Sigmoid colon (tissue), 7 donors: ENCODE data around the gene GPD1L. TPM values are rescaled to one million over a fixed set of nuclear protein-coding genes. Genes with fewer than 3 reads are reported as not detected.

Source experiments
- DNase-seq: peaks from one replicate; pipeline ENCODE4 v3.0.0-alpha.2; 2019
- H3K27ac ChIP-seq, 4 donors: fragments of 200-600 bp; sonication (generic); one replicate each; pipeline ENCODE4 v1.5.1; 2016 to 2019; ENCODE audit warnings: mild to moderate bottlenecking in 1 of 4
- H3K27me3 ChIP-seq, 3 donors: fragments of 200-600 bp; sonication (generic); one replicate each; pipeline ENCODE4 v1.5.1; 2019; ENCODE audit warnings: mild to moderate bottlenecking in 1 of 3
- H3K36me3 ChIP-seq, 4 donors: fragments of 200-600 bp; sonication (generic); one replicate each; pipeline ENCODE4 v1.5.1; 2016 to 2019
- H3K4me1 ChIP-seq, 4 donors: fragments of 200-600 bp; sonication (generic); one replicate each; pipeline ENCODE4 v1.5.1; 2017 to 2019
- H3K4me3 ChIP-seq, 4 donors: fragments of 200-600 bp; sonication (generic); one replicate each; pipeline ENCODE4 v1.5.1; 2017 to 2019; ENCODE audit warnings: mild to moderate bottlenecking in 2 of 4, moderate library complexity in 1 of 4
- H3K9me3 ChIP-seq, 4 donors: fragments of 200-600 bp in 3 of 4; sonication (generic) in 3 of 4; one replicate each; pipeline versions ENCODE4 v1.5.1 to v1.6.1; 2013 to 2019
- EP300 ChIP-seq, 4 donors: sonication (generic); formaldehyde crosslinking; IDR thresholded peaks; one replicate each; pipeline ENCODE4 v1.6.1; 2017; ENCODE audit warnings: antibody characterized with exemption in 4 of 4
- POLR2A ChIP-seq, 2 donors: fragments of 450-650 bp; IDR thresholded peaks; one replicate each; pipeline ENCODE4 v1.6.1; 2016; ENCODE audit warnings: antibody characterized with exemption in 2 of 2, mild to moderate bottlenecking in 2 of 2, moderate library complexity in 2 of 2
- POLR2AphosphoS5 ChIP-seq, 4 donors: sonication (generic); formaldehyde crosslinking; IDR thresholded peaks; one replicate each; pipeline ENCODE4 v1.6.1; 2017; ENCODE audit warnings: antibody characterized with exemption in 4 of 4
- WGBS, 2 donors: extraction: QIAGEN DNeasy Blood & Tissue Kit; methylation state at CpG; one replicate each; pipeline ENCODE4 v1.1.7; 2013; 5-methylcytosine and 5-hydroxymethylcytosine counted together
- intact Hi-C: fragments of 100-400 bp; cut with DNase I; formaldehyde crosslinking; loops from one replicate; pipeline ENCODE4 v1.15.1; 2023
- polyA plus RNA-seq, 3 donors: library from polyadenylated mRNA; stranded (reverse); fragments of 200-250 nt; gene quantifications; one replicate each; pipeline ENCODE4 v1.2.3, GENCODE V29; 2013
- total RNA-seq, 4 donors: library from RNA; depleted of rRNA; stranded (reverse); fragments of >200 nt; gene quantifications; one replicate each; pipeline ENCODE4 v1.1.0, GENCODE V29; 2016
- TF ChIP-seq, protein P1 (sequence below), 4 experiments: fragments of 450-650 bp in 3 of 4; fragments of 200-600 bp in 1 of 4; IDR thresholded peaks; one replicate each; pipeline ENCODE4 v1.5.1; 2016 to 2019; ENCODE audit warnings: antibody characterized with exemption in 4 of 4, mild to moderate bottlenecking in 3 of 4, moderate library complexity in 2 of 4
- donor health status: healthy with polysubstance abuse.
- donor health status: Bipolar disorder and iron deficiency.
- donor health status: healthy.

The GPD1L gene
- total and polyA plus RNA-seq, 7 donors: 39.1 to 67.8 (median 46.0) TPM

DNA sequence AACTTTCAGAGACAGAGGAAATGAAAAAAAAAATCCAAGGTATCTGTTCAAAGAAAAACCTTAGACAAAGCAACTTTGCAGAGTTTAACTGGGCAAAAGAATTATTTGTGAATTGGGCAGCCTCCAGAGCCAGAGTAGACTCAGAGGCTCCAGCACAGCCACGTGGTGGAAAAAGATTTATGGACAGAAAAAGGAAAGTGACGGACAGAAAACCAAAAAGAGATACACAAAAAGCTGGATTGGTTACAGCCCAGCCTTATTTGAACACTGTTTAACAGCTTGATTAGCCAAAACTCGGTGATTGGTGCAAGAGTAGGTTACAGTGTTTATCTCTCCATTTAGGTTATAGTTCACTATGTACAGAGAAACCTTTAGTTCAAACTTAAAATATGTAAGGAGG, 23.7 kb upstream of the GPD1L start:
- Histone ChIP-seq H3K9me3 (no peaks in the 10 kb centered on the region), H3K4me1 (peaks cover 0 to 20% (median 18%) of the 10 kb centered on the region in 4 donors), H3K4me3 (no peak overlapping the region), H3K36me3 (no peaks in the 10 kb centered on the region), H3K27me3 (no peaks in the 10 kb centered on the region), H3K27ac (peak overlapping the region; percentile 33 to 59 (median 48))
- intact Hi-C loops: no loop called here
- WGBS, 2 donors: 4 to 20% methylated on average over 3 of the region's 3 CpGs
- no peak for DNase-seq
- TF ChIP-seq, protein P1, sequence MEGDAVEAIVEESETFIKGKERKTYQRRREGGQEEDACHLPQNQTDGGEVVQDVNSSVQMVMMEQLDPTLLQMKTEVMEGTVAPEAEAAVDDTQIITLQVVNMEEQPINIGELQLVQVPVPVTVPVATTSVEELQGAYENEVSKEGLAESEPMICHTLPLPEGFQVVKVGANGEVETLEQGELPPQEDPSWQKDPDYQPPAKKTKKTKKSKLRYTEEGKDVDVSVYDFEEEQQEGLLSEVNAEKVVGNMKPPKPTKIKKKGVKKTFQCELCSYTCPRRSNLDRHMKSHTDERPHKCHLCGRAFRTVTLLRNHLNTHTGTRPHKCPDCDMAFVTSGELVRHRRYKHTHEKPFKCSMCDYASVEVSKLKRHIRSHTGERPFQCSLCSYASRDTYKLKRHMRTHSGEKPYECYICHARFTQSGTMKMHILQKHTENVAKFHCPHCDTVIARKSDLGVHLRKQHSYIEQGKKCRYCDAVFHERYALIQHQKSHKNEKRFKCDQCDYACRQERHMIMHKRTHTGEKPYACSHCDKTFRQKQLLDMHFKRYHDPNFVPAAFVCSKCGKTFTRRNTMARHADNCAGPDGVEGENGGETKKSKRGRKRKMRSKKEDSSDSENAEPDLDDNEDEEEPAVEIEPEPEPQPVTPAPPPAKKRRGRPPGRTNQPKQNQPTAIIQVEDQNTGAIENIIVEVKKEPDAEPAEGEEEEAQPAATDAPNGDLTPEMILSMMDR (IDR thresholded peaks at IDR 0.05): no peak
- no peak for TF ChIP-seq EP300 (IDR thresholded peaks at IDR 0.05)
- no peak for TF ChIP-seq POLR2A (IDR thresholded peaks at IDR 0.05)
- TF ChIP-seq POLR2AphosphoS5 (IDR thresholded peaks at IDR 0.05): no peak

DNA sequence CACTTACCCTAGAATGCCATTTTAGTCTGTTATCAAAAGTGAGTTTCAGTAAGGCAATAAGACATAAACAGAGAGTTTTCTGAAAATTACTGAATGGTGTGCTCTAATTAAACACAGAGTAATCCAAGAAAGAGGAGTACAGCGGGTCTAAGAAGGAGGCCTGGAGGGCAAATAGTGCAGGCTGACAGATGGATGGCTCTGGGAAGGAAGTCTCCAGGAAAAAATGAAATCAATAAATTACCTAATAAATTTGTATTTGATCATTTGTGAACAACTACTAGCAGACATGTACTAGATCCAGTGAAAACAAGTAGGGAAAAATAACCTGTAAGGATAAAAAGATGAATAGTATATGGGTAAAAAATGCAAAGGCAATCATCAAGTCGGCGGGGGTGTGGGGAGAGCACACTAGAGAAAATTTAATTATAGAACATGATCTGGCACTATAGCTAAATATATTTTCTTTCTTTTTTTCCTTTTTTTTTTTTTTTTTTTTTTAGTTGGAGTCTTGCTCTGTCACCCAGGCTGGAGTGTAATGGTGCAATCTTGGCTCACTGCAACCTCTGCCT, 22.6 kb upstream of the GPD1L start:
- H3K4me1 ChIP-seq: peaks cover 0 to 20% (median 18%) of the 10 kb centered on the region in 4 donors
- no peak overlapping the region for H3K4me3 ChIP-seq
- DNase-seq: no peak
- no peaks in the 10 kb centered on the region for H3K9me3 ChIP-seq
- TF ChIP-seq EP300 (IDR thresholded peaks at IDR 0.05) (no peak), POLR2A (IDR thresholded peaks at IDR 0.05) (no peak), POLR2AphosphoS5 (IDR thresholded peaks at IDR 0.05) (no peak)
- TF ChIP-seq, protein P1 (IDR thresholded peaks at IDR 0.05): no peak
- 96% methylated on average over 3 of the region's 3 CpGs for WGBS, 2 donors
- H3K27ac ChIP-seq: peak overlapping the region in 2 of 4 donors; percentile 43 to 52
- intact Hi-C loops: no loop called here
- H3K36me3 ChIP-seq: no peaks in the 10 kb centered on the region
- no peaks in the 10 kb centered on the region for H3K27me3 ChIP-seq

DNA sequence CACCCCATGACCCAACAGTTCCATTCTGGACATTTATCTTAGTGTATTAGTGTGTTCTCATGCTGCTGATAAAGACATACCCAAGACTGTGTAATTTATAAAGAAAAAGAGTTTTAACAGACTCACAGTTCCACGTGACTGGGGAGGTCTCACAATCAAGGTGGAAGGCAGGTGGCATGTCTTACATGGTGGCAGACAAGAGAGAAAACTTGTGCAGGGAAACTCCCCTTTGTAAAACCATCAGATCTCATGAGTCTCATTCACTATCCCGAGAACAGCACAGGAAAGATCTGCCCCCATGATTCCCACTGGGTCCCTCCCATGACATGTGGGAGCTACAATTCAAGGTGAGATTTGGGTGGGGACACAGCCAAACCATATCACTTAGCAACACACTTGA, 21.6 kb upstream of the GPD1L start:
- Histone ChIP-seq H3K4me3 (no peak overlapping the region), H3K27ac (no peak overlapping the region), H3K9me3 (peaks cover 0 to 3% (median 0%) of the 10 kb centered on the region in 4 donors), H3K4me1 (peaks cover 0 to 20% (median 18%) of the 10 kb centered on the region in 4 donors), H3K27me3 (no peaks in the 10 kb centered on the region), H3K36me3 (no peaks in the 10 kb centered on the region)
- TF ChIP-seq POLR2A (IDR thresholded peaks at IDR 0.05): no peak
- TF ChIP-seq, protein P1 (IDR thresholded peaks at IDR 0.05): no peak
- no peak for TF ChIP-seq EP300 (IDR thresholded peaks at IDR 0.05)
- TF ChIP-seq POLR2AphosphoS5 (IDR thresholded peaks at IDR 0.05): no peak
- 89 to 91% methylated on average over 2 of the region's 2 CpGs for WGBS, 2 donors
- intact Hi-C loops: no loop called here
- DNase-seq: no peak

DNA sequence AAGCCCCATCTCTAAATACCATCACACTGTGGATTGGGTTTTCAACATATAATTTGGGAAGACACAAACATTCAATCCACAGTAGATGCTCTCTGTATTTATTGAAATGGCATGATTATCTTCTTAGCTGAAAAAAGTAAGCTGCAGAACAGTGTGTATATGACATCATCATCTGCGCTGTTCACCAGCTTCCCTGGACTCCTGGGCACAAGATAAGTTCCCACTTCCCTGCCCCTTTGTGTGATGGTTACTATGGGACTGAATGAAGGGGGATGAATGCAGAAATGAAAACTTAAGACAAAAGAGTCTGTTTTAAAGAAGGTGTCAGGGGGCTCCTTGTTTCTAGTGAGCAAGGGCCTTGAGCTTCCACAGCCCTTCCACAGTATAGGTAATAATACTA, 20.0 kb upstream of the GPD1L start:
- Histone ChIP-seq H3K27me3 (no peaks in the 10 kb centered on the region), H3K36me3 (no peaks in the 10 kb centered on the region), H3K4me1 (peaks cover 0 to 20% (median 17%) of the 10 kb centered on the region in 4 donors), H3K4me3 (no peak overlapping the region), H3K27ac (no peak overlapping the region), H3K9me3 (peaks cover 0 to 3% (median 0%) of the 10 kb centered on the region in 4 donors)
- 99% methylated on average over 1 of the region's 1 CpG for WGBS, 2 donors
- TF ChIP-seq POLR2AphosphoS5 (IDR thresholded peaks at IDR 0.05) (no peak), EP300 (IDR thresholded peaks at IDR 0.05) (no peak), POLR2A (IDR thresholded peaks at IDR 0.05) (no peak)
- TF ChIP-seq, protein P1 (IDR thresholded peaks at IDR 0.05): no peak
- no peak for DNase-seq
- intact Hi-C loops: no loop called here

DNA sequence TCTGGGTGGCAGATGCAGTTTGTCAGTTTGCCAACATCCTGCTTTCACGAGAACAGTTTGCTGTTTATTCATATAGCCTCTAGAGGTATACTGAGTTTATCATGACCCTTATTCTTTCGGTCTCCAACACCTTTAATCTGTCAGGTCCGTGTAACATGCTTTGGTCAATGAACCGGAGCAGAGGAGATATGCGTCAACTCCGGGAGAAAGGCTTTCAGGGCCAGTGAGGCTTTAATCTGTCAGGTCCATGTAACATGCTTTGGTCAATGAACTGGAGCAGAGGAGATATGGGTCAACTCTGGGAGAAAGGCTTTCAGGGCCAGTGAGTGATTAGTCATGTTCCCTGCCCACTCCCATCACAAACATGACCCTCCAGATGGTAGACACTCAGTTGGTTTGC, 16.9 kb upstream of the GPD1L start:
- Histone ChIP-seq H3K27ac (no peak overlapping the region), H3K9me3 (peaks cover 0 to 3% (median 0%) of the 10 kb centered on the region in 4 donors), H3K4me1 (no peaks in the 10 kb centered on the region), H3K36me3 (no peaks in the 10 kb centered on the region), H3K4me3 (no peak overlapping the region), H3K27me3 (no peaks in the 10 kb centered on the region)
- intact Hi-C loops: no loop called here
- no peak for TF ChIP-seq POLR2A (IDR thresholded peaks at IDR 0.05)
- TF ChIP-seq EP300 (IDR thresholded peaks at IDR 0.05): no peak
- TF ChIP-seq, protein P1 (IDR thresholded peaks at IDR 0.05): no peak
- no peak for TF ChIP-seq POLR2AphosphoS5 (IDR thresholded peaks at IDR 0.05)
- 94 to 95% methylated on average over 6 of the region's 6 CpGs for WGBS, 2 donors
- DNase-seq: no peak
